GM19395 (cell line): ENCODE measurements around the gene DPP6.
"Not testable (repeated sequence)": the region's sequence is repeated elsewhere in the genome, so short reads cannot be mapped to it uniquely, and the experiment has no call there.

Experiments
- ATAC-seq: cut with Tn5 transposase; IDR thresholded peaks from one replicate; pipeline ENCODE4 v1.9.1; 2021; ENCODE audit warnings: mild to moderate bottlenecking, moderate library complexity; ENCODE audit not compliant: unreplicated experiment

Gene DPP6

DNA sequence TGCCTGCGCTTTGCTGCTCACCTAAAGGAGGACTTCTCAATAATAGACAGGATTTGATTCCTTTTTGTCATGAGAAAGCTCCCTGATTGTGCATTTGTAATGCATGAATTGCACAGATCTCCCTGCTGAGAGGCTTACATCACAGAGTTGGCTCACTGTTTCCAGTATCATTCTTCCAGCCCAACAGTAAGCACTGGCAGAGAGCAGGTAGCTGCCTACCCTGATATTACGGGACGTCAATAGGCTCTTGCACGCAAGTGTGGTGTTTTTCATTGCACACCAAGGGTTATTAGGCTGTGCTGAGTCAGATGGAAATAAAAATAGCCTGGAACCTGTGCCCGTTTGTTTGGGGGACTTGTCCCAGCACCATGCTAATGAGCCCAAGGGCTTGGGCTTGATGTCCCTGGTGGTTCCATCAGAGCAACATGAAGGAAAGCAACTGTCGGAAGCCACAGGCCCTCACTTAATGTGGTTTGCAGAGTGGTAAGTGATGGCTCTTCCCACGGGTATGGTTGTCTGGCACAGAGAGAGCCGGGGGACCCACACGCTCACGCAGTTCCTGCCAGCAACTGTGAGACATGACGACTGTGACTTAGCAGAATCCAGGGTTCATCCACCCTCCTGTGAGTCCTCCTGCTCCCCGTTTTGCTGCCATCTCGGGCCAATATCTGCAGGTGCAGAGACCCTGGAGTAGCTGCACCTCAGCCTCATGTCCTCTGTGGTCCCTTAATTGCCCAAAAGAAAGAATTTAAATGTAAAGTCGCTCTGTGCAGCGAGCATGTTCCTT, 20.4 kb downstream of the DPP6 start:
- not testable (repeated sequence) for ATAC-seq

DNA sequence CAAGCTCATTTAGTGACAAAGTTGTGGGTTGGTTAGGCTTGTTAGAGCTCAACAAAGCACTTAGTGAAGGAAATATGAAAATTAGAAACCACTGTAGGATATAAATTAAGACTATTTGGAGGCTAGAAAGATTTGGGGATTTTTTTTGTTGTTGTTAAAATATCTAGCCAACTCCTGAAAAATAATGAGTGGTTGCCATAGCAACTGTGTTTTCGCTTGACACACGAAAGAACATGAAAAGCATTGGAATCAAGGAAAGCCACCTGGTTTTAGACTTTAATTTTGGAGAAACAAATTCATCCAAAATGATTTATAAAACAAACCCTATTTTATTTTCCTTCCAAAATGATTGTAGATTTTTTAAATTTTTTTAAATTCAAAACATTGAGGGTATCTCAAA, 26.3 kb downstream of the DPP6 start:
- ATAC-seq = not testable (repeated sequence)

GRCh38 chr7:154080249-154080648, 28.1 kb downstream of the DPP6 start:
- ATAC-seq = not testable (repeated sequence)

DNA sequence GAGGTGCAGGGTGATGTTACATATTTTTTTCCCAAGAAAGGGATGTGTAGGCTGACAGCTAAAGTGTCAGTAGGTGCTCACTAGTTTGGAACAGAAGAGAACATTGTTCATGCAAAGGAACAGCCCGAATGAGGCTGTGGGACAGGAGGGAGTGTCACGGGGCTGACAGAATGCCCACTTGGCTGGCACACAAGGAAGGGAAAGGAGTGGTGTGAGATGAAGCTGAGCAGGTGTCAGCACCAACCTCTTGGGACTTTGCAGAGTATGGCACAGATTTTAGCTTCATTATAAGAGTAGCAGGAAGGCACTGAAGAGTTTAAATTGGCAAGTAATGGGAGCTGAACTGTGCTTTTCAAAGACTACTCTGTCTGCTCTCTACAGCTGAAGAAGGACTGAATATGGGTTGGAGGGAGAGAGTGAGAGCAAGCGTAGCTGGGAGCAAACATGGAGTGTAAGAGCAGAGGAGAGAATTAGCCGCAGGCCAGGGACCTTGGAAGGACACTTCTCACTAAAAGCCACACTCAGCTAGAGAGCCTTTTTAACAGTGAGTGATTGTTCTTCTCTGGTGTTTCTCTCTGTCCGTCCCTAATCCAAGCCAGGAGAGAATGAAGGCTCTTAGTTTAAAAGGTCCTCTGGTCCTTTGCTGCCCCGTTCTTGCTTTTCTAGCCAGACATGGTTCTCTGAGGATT, 35.0 kb downstream of the DPP6 start:
- not testable (repeated sequence) for ATAC-seq

DNA sequence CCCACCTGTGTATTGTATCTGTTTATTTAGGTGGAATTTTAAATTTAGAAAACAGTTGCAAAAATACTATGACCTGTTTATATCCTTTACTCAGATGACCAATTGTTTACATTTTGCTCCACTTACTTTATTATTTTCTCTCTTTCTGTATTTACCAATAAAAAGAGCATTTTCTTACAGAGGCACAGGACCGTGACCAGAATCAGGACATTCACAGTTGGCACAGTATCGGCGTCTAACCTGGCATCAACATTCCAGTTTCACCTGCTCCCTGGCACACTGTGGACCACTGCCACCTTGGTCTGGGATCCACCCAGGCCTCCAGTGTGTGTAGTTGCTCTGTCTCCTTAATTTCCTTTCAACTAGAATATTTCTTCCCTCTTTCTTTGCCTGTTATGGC, 39.9 kb downstream of the DPP6 start:
- ATAC-seq = not testable (repeated sequence)

GRCh38 chr7:154095201-154095600, 43.0 kb downstream of the DPP6 start:
- ATAC-seq = not testable (repeated sequence)

GRCh38 chr7:154105063-154105462, 52.9 kb downstream of the DPP6 start:
- not testable (repeated sequence) for ATAC-seq

DNA sequence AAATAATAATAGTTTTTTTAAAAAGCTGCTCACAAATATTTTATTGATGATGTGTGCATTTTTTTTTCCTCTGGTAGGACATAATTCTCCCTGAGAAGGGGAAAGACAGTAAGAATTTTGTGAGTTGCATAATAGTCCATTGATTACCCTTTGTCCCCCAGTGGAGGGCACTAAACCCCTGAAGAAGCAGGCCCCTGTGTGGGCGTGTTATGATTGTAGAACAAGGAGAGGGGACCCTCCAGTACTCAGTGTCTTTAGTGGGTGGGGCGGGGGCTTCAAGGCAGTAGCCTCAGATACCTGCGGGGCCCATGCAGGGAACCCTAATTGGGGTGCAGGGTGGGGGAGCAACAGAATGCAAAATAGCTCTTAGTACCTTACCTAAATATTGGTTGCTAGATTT, 57.4 kb downstream of the DPP6 start:
- not testable (repeated sequence) for ATAC-seq

DNA sequence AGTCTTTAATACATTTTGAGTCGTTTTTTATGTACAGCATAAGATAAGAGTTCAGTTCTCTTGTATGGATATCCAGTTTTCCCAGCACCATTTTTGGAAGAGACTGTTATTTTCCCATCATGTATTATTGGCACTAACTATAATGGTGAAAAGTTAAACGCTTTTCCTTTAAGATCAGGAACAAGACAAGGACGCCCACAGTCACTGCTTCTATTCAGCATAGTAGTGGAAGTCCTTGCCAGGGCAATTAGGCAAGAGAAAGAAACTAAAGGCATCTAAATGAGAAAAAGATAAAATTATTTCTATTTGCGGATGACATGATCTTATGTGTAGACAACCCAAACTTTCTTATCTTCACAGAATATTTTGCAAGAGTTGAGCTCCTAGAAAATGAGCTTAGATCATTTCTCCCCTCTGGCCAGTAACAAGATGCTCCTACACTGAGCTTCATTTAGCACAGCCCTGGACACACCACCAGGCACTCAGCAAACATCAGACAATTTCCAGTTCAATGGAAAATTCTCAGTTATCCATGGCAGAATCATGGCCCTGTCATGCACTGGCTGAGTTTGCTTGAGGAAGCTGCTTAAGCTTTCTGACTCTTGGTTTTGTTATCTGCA, 61.6 kb downstream of the DPP6 start:
- not testable (repeated sequence) for ATAC-seq

GRCh38 chr7:154117411-154118390, 65.5 kb downstream of the DPP6 start:
- ATAC-seq = not testable (repeated sequence)

- not testable (repeated sequence) for ATAC-seq
These were observed 68.6 kb downstream of the DPP6 start for GRCh38 chr7:154120825-154121224.

- ATAC-seq = not testable (repeated sequence)
These were observed 70.5 kb downstream of the DPP6 start for GRCh38 chr7:154122720-154123119.

DNA sequence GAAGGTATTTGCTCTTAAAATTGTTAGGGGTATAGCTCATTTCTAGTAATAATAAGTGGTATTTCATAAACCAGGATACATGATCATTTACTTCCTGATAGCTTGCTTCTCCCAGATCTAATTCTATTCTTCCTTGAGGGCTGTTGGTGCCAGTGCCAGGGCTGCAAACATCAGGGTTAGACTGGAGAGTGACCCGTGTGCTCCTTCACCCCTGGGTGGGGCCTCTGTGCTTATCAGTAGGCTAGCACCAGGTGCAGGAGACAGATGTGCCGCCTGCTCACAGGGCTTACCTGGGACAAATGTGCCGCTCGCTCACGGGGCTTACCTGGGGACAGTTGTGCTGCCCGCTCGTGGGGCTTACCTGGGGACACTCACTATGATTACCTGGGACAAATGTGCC, 71.2 kb downstream of the DPP6 start:
- ATAC-seq = not testable (repeated sequence)

DNA sequence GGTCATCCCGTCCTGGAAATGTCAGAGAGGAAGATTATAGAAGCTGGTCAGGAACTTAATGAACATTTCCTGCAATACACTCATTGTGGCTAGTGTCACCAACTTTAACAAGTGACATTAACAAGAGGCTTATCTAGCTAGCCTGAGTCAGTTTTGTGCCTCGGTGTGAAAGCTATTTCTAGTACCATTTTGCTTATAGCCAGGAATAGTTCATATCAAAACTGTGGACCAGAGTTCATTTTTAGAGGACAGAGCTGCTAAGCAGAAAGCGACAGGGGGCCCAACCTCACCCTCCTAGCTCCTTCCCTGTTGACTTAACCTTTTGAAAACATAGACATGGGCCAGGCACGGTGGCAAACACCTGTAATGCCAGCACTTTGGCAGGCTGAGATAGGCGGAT, 76.9 kb downstream of the DPP6 start:
- ATAC-seq = not testable (repeated sequence)

- ATAC-seq = not testable (repeated sequence)
These were observed 80.4 kb downstream of the DPP6 start for GRCh38 chr7:154132617-154133016.

GRCh38 chr7:154133703-154134277, 81.6 kb downstream of the DPP6 start:
- not testable (repeated sequence) for ATAC-seq

GRCh38 chr7:154134698-154135097, 82.5 kb downstream of the DPP6 start:
- not testable (repeated sequence) for ATAC-seq

- ATAC-seq = not testable (repeated sequence)
These were observed 83.4 kb downstream of the DPP6 start for GRCh38 chr7:154135646-154136045.

GRCh38 chr7:154145922-154146706, 93.9 kb downstream of the DPP6 start:
- ATAC-seq = not testable (repeated sequence)
